CD14-positive monocyte (primary cell): Measurements from ENCODE around the gene EEFSEC. TPM values are rescaled to one million over a fixed set of nuclear protein-coding genes. Genes with fewer than 3 reads are reported as not detected.

ENCODE experiments used
- DNase-seq, 3 donors: peaks; one replicate each; pipeline ENCODE4 v3.0.0-alpha.2; 2011 to 2022
- H2AFZ ChIP-seq: 2 replicates; pipeline ENCODE4 v1.6.0; 2012; ENCODE audit warnings: mild to moderate bottlenecking, low read depth, low read length, inconsistent platforms; ENCODE audit not compliant: insufficient read depth, poor library complexity, severe bottlenecking
- H3K27ac ChIP-seq, 2 donors: 1 replicate in 1 of 2; 2 replicates in 1 of 2; pipeline ENCODE4 v1.5.1; 2012 to 2013; ENCODE audit warnings: low read length in 2 of 2, control low read depth in 1 of 2, inconsistent platforms in 1 of 2, low read depth in 1 of 2, mild to moderate bottlenecking in 1 of 2
- H3K27me3 ChIP-seq, 2 donors: one replicate each; pipeline versions ENCODE4 v1.6.0 to v1.6.1; 2011 to 2013; ENCODE audit warnings: low read length in 2 of 2; ENCODE audit not compliant: control insufficient read depth in 2 of 2, insufficient read depth in 2 of 2
- H3K36me3 ChIP-seq, 2 donors: replicated peaks in 1 of 2; 1 replicate in 1 of 2; 2 replicates in 1 of 2; pipeline versions ENCODE4 v1.5.1 to v1.6.1; 2012 to 2013; ENCODE audit warnings: low read length in 2 of 2, control low read depth in 1 of 2, inconsistent platforms in 1 of 2, mild to moderate bottlenecking in 1 of 2; ENCODE audit not compliant: insufficient read depth in 2 of 2, control insufficient read depth in 1 of 2
- H3K4me1 ChIP-seq, 2 donors: 1 replicate in 1 of 2; 2 replicates in 1 of 2; pipeline versions ENCODE4 v1.5.1 to v1.6.1; 2012 to 2013; ENCODE audit warnings: low read length in 2 of 2, control low read depth in 1 of 2, inconsistent platforms in 1 of 2, mild to moderate bottlenecking in 1 of 2, moderate library complexity in 1 of 2; ENCODE audit not compliant: insufficient read depth in 2 of 2, control insufficient read depth in 1 of 2
- H3K4me2 ChIP-seq: replicated peaks from 2 replicates; pipeline ENCODE3; 2012; ENCODE audit warnings: low read length, moderate library complexity, mild to moderate bottlenecking; ENCODE audit not compliant: poor library complexity, severe bottlenecking; ENCODE audit errors: extremely low read depth
- H3K4me3 ChIP-seq, 3 experiments: fragments of 200-600 bp in 1 of 3; sonication (generic) in 1 of 3; replicated peaks in 1 of 3; 1 replicate in 2 of 3; 2 replicates in 1 of 3; pipeline ENCODE4 v1.5.1; 2011 to 2013; ENCODE audit warnings: low read length in 3 of 3, mild to moderate bottlenecking in 3 of 3, control low read depth in 2 of 3, low read depth in 2 of 3, inconsistent platforms in 1 of 3, moderate library complexity in 1 of 3
- H3K79me2 ChIP-seq: 2 replicates; pipeline ENCODE4 v1.6.0; 2012; ENCODE audit warnings: mild to moderate bottlenecking, control low read depth, inconsistent platforms, low read length, moderate library complexity; ENCODE audit not compliant: insufficient read depth
- H3K9ac ChIP-seq: 2 replicates; pipeline ENCODE4 v1.6.0; 2017; ENCODE audit warnings: low read length, mild to moderate bottlenecking; ENCODE audit not compliant: insufficient read depth, poor library complexity, severe bottlenecking
- H3K9me3 ChIP-seq, 2 donors: replicated peaks in 1 of 2; 1 replicate in 1 of 2; 2 replicates in 1 of 2; pipeline versions ENCODE4 v1.5.1 to v1.6.1; 2012 to 2013; ENCODE audit warnings: low read length in 2 of 2, control low read depth in 1 of 2; ENCODE audit not compliant: control insufficient read depth in 1 of 2, insufficient read depth in 1 of 2
- H4K20me1 ChIP-seq: 2 replicates; pipeline ENCODE4 v1.6.0; 2012; ENCODE audit warnings: mild to moderate bottlenecking, low read length, control low read depth, moderate library complexity; ENCODE audit not compliant: insufficient read depth
- H3K27ac Mint-ChIP-seq, 7 donors: one replicate each; pipeline ENCODE4 v1.8.0; 2020; ENCODE audit warnings: mild to moderate bottlenecking in 7 of 7, mixed read lengths in 7 of 7, moderate library complexity in 6 of 7, inconsistent platforms in 2 of 7
- H3K27me3 Mint-ChIP-seq, 3 donors: one replicate each; pipeline ENCODE4 v1.8.0; 2021 to 2022; ENCODE audit warnings: low read depth in 3 of 3, mild to moderate bottlenecking in 3 of 3, mixed read lengths in 3 of 3, moderate library complexity in 3 of 3, inconsistent platforms in 1 of 3
- H3K36me3 Mint-ChIP-seq, 2 donors: one replicate each; pipeline ENCODE4 v1.8.0; 2020; ENCODE audit warnings: mixed read lengths in 2 of 2, inconsistent platforms in 1 of 2, mild to moderate bottlenecking in 1 of 2
- H3K4me1 Mint-ChIP-seq: one replicate; pipeline ENCODE4 v1.8.0; 2020; ENCODE audit warnings: mild to moderate bottlenecking, mixed read lengths
- H3K4me3 Mint-ChIP-seq, 2 donors: one replicate each; pipeline ENCODE4 v1.8.0; 2020; ENCODE audit warnings: mild to moderate bottlenecking in 2 of 2, mixed read lengths in 2 of 2, moderate library complexity in 1 of 2
- H3K9me3 Mint-ChIP-seq, 7 donors: one replicate each; pipeline ENCODE4 v1.8.0; 2020 to 2022; ENCODE audit warnings: mixed read lengths in 7 of 7, mild to moderate bottlenecking in 6 of 7, moderate library complexity in 6 of 7, inconsistent platforms in 2 of 7
- WGBS: methylation state at CpG from one replicate; pipeline ENCODE4 v1.1.5; 2013; ENCODE audit warnings: missing lambda C conversion rate; ENCODE audit not compliant: insufficient coverage; 5-methylcytosine and 5-hydroxymethylcytosine counted together
- intact Hi-C, 2 donors: fragments of 100-400 bp; cut with micrococcal nuclease; formaldehyde crosslinking; loops; one replicate each; pipeline versions ENCODE4 v1.15.0 to v1.15.1; 2023
- polyA plus RNA-seq, 3 donors: library from polyadenylated mRNA; depleted of rRNA in 1 of 3; unstranded in 2 of 3; stranded (reverse) in 1 of 3; fragments of 300-500 nt in 2 of 3; fragments of >200 nt in 1 of 3; fragmentation: Illumina TruSeq in 2 of 3; gene quantifications; 1 replicate in 2 of 3; 2 replicates in 1 of 3; pipeline ENCODE4 v1.2.3, GENCODE V29; 2012 to 2021
- TF ChIP-seq, protein P1 (sequence below): fragments of 200-600 bp; IDR thresholded peaks from one replicate; pipeline ENCODE4 v1.8.0; 2022; ENCODE audit warnings: antibody characterized with exemption, mild to moderate bottlenecking

EEFSEC gene
- polyA plus RNA-seq, 3 donors, result 13.3 to 14.9 (median 14.9) TPM

DNA sequence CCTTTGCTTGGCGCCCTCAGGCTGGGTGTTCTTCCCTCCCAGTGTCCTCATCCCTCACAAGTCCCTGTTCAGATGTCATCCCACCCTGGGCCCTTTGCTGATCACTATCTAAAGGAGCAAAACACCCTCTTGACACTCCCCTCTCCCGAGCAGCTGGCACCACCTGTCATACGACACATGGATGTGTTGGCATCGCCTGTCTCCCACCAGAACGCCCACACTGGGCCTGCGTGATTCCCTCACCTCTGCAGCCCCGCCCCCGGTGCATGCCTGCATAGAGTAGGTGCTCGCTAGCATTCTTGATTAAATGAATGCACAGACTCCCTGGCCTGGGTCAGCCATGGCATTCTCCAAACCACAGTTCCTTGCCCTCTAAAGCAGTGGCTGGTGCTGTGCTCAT lies 237.6 kb downstream of the EEFSEC start:
- Histone ChIP-seq H3K36me3 (no peaks in the 10 kb centered on the region), H3K27ac (no peak overlapping the region), H3K4me2 (no peak overlapping the region), H3K9ac (no peak overlapping the region), H3K79me2 (no peaks in the 10 kb centered on the region), H3K4me1 (peaks cover 13% of the 10 kb centered on the region in 2 donors), H3K9me3 (no peaks in the 10 kb centered on the region), H4K20me1 (no peaks in the 10 kb centered on the region), H2AFZ (no peak overlapping the region), H3K4me3 (no peak overlapping the region), H3K27me3 (no peaks in the 10 kb centered on the region)
- Mint-ChIP-seq H3K36me3 (peaks cover 9 to 11% of the 10 kb centered on the region in 2 donors), H3K4me1 (peaks cover 19% of the 10 kb centered on the region), H3K27ac (peak overlapping the region in 1 of 7 donors; percentile 17), H3K4me3 (no peak overlapping the region), H3K9me3 (no peaks in the 10 kb centered on the region), H3K27me3 (no peaks in the 10 kb centered on the region)
- 99% methylated on average over 9 of the region's 9 CpGs for WGBS
- no peak for DNase-seq
- TF ChIP-seq, protein P1, sequence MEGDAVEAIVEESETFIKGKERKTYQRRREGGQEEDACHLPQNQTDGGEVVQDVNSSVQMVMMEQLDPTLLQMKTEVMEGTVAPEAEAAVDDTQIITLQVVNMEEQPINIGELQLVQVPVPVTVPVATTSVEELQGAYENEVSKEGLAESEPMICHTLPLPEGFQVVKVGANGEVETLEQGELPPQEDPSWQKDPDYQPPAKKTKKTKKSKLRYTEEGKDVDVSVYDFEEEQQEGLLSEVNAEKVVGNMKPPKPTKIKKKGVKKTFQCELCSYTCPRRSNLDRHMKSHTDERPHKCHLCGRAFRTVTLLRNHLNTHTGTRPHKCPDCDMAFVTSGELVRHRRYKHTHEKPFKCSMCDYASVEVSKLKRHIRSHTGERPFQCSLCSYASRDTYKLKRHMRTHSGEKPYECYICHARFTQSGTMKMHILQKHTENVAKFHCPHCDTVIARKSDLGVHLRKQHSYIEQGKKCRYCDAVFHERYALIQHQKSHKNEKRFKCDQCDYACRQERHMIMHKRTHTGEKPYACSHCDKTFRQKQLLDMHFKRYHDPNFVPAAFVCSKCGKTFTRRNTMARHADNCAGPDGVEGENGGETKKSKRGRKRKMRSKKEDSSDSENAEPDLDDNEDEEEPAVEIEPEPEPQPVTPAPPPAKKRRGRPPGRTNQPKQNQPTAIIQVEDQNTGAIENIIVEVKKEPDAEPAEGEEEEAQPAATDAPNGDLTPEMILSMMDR, result no peak
- intact Hi-C loops, result no loop called here

DNA sequence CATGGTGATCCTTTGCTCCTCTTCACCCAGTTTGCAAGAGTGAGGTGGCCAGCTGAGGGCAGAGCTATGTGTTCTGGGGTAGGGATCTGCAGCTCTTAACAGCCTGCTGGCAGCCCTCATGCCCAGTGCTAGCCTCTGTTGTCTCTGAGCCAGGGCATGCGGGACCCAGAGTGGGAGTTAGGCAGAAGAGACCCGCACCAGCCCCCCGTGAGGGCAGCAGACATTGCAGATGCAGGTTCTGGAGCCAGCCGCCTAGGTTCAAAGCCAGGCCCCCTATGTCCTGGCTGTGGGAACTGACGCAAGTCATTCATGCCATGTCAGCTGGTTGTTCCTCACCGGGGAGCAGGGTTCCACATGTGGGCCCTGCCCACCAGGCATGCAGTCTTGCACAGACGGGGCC lies 238.7 kb downstream of the EEFSEC start:
- H3K36me3 ChIP-seq, result no peaks in the 10 kb centered on the region
- no peaks in the 10 kb centered on the region for H3K27me3 ChIP-seq
- no peak overlapping the region for H2AFZ ChIP-seq
- H3K9me3 Mint-ChIP-seq, result no peaks in the 10 kb centered on the region
- no peaks in the 10 kb centered on the region for H3K9me3 ChIP-seq
- H3K27me3 Mint-ChIP-seq, result no peaks in the 10 kb centered on the region
- H3K4me1 Mint-ChIP-seq, result peaks cover 19% of the 10 kb centered on the region
- TF ChIP-seq, protein P1, result no peak
- no peak overlapping the region for H3K9ac ChIP-seq
- peaks cover 9 to 11% of the 10 kb centered on the region in 2 donors for H3K36me3 Mint-ChIP-seq
- intact Hi-C loops, result no loop called here
- no peaks in the 10 kb centered on the region for H3K79me2 ChIP-seq
- peak overlapping the region in 1 of 7 donors; percentile 11 for H3K27ac Mint-ChIP-seq
- no peaks in the 10 kb centered on the region for H4K20me1 ChIP-seq
- no peak overlapping the region for H3K27ac ChIP-seq
- DNase-seq, result no peak
- H3K4me3 Mint-ChIP-seq, result no peak overlapping the region
- H3K4me3 ChIP-seq, result no peak overlapping the region
- no peak overlapping the region for H3K4me2 ChIP-seq
- H3K4me1 ChIP-seq, result peaks cover 13% of the 10 kb centered on the region in 2 donors
- WGBS, result 81% methylated on average over 7 of the region's 7 CpGs
